ENCODE data around the gene PMM2.

The PMM2 gene

DNA sequence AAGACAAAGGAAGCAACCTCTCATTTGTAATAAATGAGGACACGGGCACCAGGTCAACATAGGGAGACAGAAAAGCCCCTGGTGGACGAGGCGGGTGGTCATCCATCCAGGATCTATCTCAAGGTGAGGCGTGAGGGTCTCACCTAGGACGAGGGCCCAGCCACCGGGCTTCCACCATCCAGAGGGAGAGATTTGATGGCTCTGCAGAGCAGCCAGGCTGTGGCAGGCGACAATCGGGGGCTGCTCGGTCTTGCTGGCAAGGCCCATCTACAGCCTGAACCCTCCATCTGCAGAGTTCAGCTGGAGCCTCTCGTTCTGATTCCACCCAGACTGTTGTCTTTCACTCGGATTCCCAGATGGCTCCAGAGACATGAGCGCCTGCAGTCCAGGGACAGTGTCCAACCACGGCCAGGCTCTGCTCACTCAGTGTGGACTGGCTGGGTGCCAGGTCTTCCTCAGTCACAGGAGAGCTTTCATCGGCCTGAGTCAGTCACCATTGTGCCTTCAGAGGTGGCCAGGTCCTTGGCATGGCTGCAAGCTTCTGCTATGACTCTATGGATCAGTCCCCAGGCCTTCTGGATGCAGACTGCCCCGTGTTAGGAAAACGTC, 90.4 kb downstream of the PMM2 start:
- DNase-seq (ENCODE audit: low read depth): peak; percentile 36

DNA sequence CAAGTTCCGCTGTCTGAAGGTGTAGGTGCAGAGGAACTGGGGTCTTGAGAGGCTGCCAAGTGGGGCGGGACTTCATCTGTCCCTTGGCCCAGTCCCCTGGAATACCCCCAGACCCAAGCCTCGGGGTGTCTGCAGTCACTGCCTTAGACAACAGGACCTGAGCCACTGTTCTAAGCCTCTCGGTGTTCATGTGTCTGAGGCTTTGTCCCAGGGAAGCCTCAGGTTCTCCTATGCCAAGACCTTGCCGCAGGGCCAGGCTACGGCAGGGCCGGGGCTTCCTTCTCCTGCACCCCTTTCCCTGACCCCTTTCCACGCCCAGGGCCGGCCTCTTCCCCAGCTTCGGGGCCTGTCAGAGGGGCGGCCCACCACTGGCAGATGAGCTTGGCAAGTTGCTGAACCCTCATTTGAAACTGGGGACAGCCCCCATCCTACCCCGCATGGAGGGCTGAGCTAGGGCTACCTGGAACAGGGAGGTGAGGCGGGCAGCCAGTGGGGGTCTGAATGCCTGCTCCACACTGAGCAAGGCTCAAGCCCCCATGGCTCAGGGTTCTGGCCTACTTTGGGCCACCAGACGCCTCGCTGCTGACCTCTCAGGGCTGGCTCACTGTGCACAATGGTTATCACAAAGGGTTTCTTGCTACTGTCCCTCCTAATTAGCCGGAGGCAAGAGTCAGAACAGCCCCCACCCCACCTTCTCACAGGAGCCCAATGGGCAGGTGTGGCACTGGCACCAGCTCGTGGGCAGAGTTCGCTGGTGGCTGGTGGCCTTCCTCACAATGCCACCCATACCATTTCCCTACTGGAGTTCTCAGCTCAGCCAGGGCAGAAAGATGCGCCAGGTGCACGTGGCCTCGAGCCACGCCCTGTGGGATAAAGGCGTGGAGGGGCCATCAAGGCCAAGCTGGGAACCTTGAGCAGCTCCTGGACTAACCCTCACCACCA, 91.6 kb downstream of the PMM2 start:
- no peak for DNase-seq (ENCODE audit: low read depth)

GRCh38 chr16:8889893-8890548, 92.4 kb downstream of the PMM2 start:
- no peak for DNase-seq (ENCODE audit: low read depth)

DNA sequence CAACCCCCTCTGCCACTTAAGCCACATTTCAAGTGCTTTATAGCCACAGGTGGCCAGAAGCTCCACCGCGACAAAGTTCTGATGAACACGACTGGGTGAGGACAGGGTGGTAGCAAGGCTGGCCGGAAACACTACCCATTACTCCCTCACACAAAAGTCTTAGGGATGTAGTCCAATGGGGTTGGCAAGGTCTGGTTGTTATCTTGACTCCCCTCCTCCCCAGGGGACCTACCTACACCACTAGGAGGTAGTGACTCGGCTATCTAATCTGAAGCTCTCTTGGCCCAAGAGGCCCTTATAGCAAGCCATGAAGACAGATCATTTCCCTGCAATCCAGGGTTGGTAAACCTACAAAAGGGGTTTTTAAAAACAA, 92.9 kb downstream of the PMM2 start:
- no peak for DNase-seq (ENCODE audit: low read depth)

DNA sequence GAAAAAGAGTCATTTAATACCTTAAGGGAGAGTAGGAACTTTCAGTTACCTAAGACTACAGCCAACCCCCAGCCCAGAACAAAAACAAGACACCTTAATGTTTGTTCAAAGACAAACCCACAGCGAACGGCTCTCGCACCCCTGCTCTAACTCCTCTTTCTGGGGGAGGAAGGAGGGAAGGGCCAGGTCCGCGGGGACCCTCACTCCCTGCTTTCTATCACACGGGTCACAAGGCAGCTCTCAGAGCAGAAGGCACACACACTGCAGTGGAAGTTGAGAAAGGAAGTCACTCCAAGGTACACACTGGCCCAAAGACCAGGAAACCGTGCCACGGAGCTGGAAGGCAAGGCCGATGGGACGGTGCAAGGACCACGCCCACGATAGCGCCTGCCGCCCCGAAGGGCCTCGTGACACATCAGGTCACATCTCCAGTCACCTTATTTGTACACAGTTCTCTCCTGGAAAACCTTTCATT, 94.5 kb downstream of the PMM2 start:
- DNase-seq (ENCODE audit: low read depth): no peak

DNA sequence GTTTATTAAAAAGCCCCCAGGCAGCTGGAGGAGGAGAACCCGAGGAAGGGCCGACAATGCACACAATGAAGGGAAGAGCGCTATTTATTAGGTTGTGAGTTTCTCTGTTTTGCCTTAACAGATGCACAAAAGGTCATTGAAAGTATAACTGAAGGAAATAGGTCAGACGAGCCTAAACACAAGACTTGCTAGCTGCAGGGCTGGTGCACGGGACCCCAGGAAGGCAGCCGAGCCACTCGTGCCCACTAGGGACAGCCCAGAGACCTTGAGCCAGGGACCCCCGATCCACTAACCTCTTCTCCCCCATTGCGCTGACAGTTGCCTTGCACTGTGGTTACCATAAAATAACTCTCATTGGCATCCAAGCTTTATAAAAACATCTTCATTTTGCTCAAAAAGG, 95.8 kb downstream of the PMM2 start:
- no peak for DNase-seq (ENCODE audit: low read depth)

GRCh38 chr16:8893976-8894690, 96.5 kb downstream of the PMM2 start:
- no peak for DNase-seq (ENCODE audit: low read depth)

- no peak for DNase-seq (ENCODE audit: low read depth)
Observed at GRCh38 chr16:8894736-8895334, 97.2 kb downstream of the PMM2 start.

DNA sequence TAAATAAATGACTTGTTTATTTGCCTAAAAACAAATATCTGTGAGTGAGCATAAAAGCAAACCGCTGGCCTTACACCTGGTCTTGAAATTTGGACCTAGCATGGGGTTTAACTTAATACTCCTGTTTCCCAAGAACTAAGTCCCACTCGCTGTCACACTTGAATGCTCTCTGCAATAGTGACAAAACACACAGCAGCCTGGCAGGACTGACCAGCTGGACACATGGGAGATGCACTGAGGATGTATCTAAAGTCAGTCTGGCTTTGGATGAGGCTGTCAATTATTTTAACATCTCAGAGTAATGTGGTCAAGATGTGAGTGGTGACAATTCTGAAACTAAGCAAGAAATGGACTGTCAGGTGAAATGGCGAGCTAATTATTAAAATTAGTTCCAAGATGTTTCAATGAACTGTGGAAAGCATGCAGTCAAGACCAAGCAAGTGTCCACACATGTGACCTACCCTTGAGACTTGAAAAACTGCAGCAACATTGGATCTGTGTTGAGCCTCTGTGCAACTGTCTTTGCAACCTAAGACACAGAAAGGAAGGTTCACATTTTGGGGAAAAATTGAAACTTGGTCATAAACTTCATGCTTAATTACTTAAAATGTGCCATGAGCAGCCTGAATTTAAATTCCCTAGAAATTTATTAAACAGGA, 101.2 kb downstream of the PMM2 start:
- no peak for DNase-seq (ENCODE audit: low read depth)
